ENCODE results near the gene GUCA2A. TPM values are rescaled to one million over a fixed set of nuclear protein-coding genes. Genes with fewer than 3 reads are reported as not detected.
A peak's percentile ranks its signal among the peaks of the same experiment; 100 is the strongest.

GUCA2A gene
- total RNA-seq, 2 donors from 2014 or later: not detected

- H3K36me3 Mint-ChIP-seq (ENCODE audit: insufficient read depth in 2 of 2): peaks cover 3 to 6% of the 10 kb centered on the region in 2 donors
These were observed 21.6 kb upstream of the GUCA2A start for GRCh38 chr1:42186152-42186551.

DNA sequence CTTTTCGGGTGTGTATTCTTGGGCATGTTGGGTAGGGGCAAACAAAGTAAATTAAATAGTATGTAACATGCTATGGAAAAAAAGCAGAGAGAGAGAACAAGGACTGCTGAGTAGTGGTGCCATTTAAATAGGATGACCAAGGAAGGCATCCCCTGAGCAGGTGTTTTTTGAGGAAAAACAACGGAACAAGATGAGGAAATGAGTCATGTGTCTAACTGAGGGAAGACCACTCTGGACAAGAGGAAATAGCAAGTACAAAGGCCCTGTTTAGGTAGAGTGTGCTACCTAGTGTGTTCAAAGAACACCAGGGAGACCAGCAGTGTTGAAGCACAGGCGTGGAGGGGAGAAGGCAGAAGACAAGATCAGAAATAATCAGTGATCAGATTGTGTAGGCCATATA lies 20.1 kb upstream of the GUCA2A start:
- Mint-ChIP-seq H3K4me3 (no peak overlapping the region), H3K4me1 (ENCODE audit: low read depth) (peaks cover 9% of the 10 kb centered on the region), H3K9me3 (no peaks in the 10 kb centered on the region), H3K27ac (no peak overlapping the region), H3K36me3 (ENCODE audit: insufficient read depth in 2 of 2) (peaks cover 0 to 5% of the 10 kb centered on the region in 2 donors), H3K27me3 (ENCODE audit: low read depth) (no peaks in the 10 kb centered on the region)
- DNase-seq: no peak
- no peak for ATAC-seq (replicated peaks in 1 of 2)

More at GRCh38 chr1:42186152-42186551, 21.6 kb upstream of the GUCA2A start:
- H3K27me3 Mint-ChIP-seq (ENCODE audit: low read depth): no peaks in the 10 kb centered on the region
- peak overlapping the region; percentile 61 for H3K27ac Mint-ChIP-seq
- ATAC-seq (replicated peaks in 1 of 2): peak; percentile 43 to 69
- no peak for DNase-seq
- no peak overlapping the region for H3K4me3 Mint-ChIP-seq
- H3K4me1 Mint-ChIP-seq (ENCODE audit: low read depth): peaks cover 9% of the 10 kb centered on the region
- H3K9me3 Mint-ChIP-seq: no peaks in the 10 kb centered on the region

GRCh38 chr1:42183957-42184268 lies 19.4 kb upstream of the GUCA2A start:
- ATAC-seq (replicated peaks in 1 of 2): no peak
- no peak for DNase-seq

GRCh38 chr1:42183210-42183956 lies 18.8 kb upstream of the GUCA2A start:
- peaks cover 0 to 5% of the 10 kb centered on the region in 2 donors for H3K36me3 Mint-ChIP-seq (ENCODE audit: insufficient read depth in 2 of 2)
- no peak overlapping the region for H3K27ac Mint-ChIP-seq
- no peak for ATAC-seq (replicated peaks in 1 of 2)

More at GRCh38 chr1:42183957-42184268, 19.4 kb upstream of the GUCA2A start:
- Mint-ChIP-seq H3K4me1 (ENCODE audit: low read depth) (peaks cover 9% of the 10 kb centered on the region), H3K36me3 (ENCODE audit: insufficient read depth in 2 of 2) (peaks cover 0 to 5% of the 10 kb centered on the region in 2 donors), H3K4me3 (no peak overlapping the region), H3K27ac (no peak overlapping the region), H3K27me3 (ENCODE audit: low read depth) (no peaks in the 10 kb centered on the region), H3K9me3 (no peaks in the 10 kb centered on the region)

DNA sequence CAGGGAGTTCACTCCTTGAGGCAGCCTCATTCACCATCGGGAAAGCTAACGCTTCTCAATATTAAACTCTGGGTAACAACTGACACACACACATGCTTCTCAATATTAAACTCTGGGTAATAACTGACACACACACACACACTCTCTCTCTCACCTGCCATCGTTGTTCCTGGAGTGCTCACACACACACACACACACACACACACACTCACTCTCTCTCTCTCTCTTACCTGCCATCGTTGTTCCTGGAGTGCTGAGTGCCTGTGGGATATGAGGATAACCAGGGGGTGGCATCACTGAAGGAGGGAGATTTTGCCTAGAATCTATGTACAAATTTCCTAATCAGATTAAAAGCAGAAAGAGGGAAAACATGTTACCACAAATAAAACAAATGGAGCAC lies 17.1 kb upstream of the GUCA2A start:
- DNase-seq (no peak), ATAC-seq (replicated peaks in 1 of 2) (no peak)
- no peaks in the 10 kb centered on the region for H3K9me3 Mint-ChIP-seq
- H3K27ac Mint-ChIP-seq: no peak overlapping the region
- peaks cover 0 to 1% of the 10 kb centered on the region in 2 donors for H3K36me3 Mint-ChIP-seq (ENCODE audit: insufficient read depth in 2 of 2)
- peaks cover 9% of the 10 kb centered on the region for H3K4me1 Mint-ChIP-seq (ENCODE audit: low read depth)
- H3K4me3 Mint-ChIP-seq: no peak overlapping the region
- H3K27me3 Mint-ChIP-seq (ENCODE audit: low read depth): no peaks in the 10 kb centered on the region

More at GRCh38 chr1:42183210-42183956, 18.8 kb upstream of the GUCA2A start:
- no peak overlapping the region for H3K4me3 Mint-ChIP-seq
- H3K9me3 Mint-ChIP-seq: no peaks in the 10 kb centered on the region
- peaks cover 9% of the 10 kb centered on the region for H3K4me1 Mint-ChIP-seq (ENCODE audit: low read depth)
- no peaks in the 10 kb centered on the region for H3K27me3 Mint-ChIP-seq (ENCODE audit: low read depth)
- DNase-seq: no peak

GRCh38 chr1:42179900-42180329 lies 15.4 kb upstream of the GUCA2A start:
- H3K4me1 Mint-ChIP-seq (ENCODE audit: low read depth): no peaks in the 10 kb centered on the region
- peaks cover 0 to 1% of the 10 kb centered on the region in 2 donors for H3K36me3 Mint-ChIP-seq (ENCODE audit: insufficient read depth in 2 of 2)
- H3K4me3 Mint-ChIP-seq: no peak overlapping the region
- no peaks in the 10 kb centered on the region for H3K27me3 Mint-ChIP-seq (ENCODE audit: low read depth)
- no peaks in the 10 kb centered on the region for H3K9me3 Mint-ChIP-seq
- ATAC-seq (replicated peaks in 1 of 2) (no peak), DNase-seq (no peak)
- H3K27ac Mint-ChIP-seq: no peak overlapping the region

DNA sequence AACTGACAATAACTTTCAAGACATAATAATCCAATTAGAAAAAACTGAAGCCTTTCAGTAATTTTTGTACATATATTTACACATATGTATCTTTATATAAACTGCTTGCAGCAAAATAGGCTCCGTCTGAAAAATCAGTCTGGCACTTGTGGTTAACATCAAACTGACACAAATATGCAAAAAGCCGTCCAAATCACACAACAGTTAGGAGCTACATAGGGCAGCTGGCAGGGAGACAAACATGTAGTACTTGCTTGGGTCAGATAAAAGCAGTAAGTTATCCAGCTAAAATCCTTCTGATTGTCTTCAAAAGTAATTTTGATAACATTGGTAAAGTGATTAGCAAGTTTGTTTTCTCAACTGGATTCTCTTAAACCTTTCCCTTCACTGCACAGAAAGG lies 14.7 kb upstream of the GUCA2A start:
- Mint-ChIP-seq H3K27ac (no peak overlapping the region), H3K9me3 (no peaks in the 10 kb centered on the region), H3K4me1 (ENCODE audit: low read depth) (no peaks in the 10 kb centered on the region), H3K4me3 (no peak overlapping the region), H3K27me3 (ENCODE audit: low read depth) (no peaks in the 10 kb centered on the region), H3K36me3 (ENCODE audit: insufficient read depth in 2 of 2) (peaks cover 0 to 1% of the 10 kb centered on the region in 2 donors)
- no peak for DNase-seq
- no peak for ATAC-seq (replicated peaks in 1 of 2)

- Mint-ChIP-seq H3K27ac (no peak overlapping the region), H3K4me3 (no peak overlapping the region), H3K27me3 (ENCODE audit: low read depth) (no peaks in the 10 kb centered on the region), H3K4me1 (ENCODE audit: low read depth) (no peaks in the 10 kb centered on the region), H3K9me3 (no peaks in the 10 kb centered on the region), H3K36me3 (ENCODE audit: insufficient read depth in 2 of 2) (peaks cover 0 to 1% of the 10 kb centered on the region in 2 donors)
- DNase-seq (no peak), ATAC-seq (replicated peaks in 1 of 2) (no peak)
These were observed 13.7 kb upstream of the GUCA2A start for GRCh38 chr1:42178249-42178648.

GRCh38 chr1:42177541-42177981 lies 13.0 kb upstream of the GUCA2A start:
- Mint-ChIP-seq H3K4me3 (no peak overlapping the region), H3K27me3 (ENCODE audit: low read depth) (no peaks in the 10 kb centered on the region), H3K9me3 (no peaks in the 10 kb centered on the region), H3K27ac (no peak overlapping the region), H3K4me1 (ENCODE audit: low read depth) (no peaks in the 10 kb centered on the region), H3K36me3 (ENCODE audit: insufficient read depth in 2 of 2) (peaks cover 0 to 1% of the 10 kb centered on the region in 2 donors)
- DNase-seq: no peak
- no peak for ATAC-seq (replicated peaks in 1 of 2)

DNA sequence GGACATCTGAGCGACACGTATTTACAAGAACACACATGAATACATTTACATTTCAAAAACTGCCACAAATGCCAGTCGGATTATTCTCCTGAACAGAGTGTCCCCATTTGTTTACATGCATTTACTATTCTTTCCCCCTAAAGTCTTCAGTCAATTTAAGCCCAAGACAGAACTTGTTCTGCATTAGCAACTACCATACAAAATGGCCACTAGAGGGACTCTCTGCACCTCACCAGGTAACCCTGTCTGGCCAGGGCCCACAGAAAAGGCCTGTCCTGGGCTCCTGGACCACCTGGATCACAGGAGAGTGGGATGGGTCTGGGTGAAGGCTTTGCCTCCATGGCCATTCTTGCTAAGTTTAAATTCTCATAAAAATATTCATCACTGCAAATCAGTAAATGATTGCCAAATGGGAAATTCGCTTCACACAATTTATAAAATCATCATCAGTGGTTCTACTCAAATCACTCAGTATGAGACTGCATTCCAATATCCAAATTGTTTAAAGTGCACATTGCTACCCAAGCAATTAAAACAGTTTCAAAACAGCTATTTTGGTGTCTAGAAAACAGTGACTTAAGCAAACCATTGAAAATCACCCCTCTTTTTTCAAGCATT lies 12.5 kb upstream of the GUCA2A start:
- DNase-seq: peak in 1 of 2 donors; percentile 15
- H3K4me1 Mint-ChIP-seq (ENCODE audit: low read depth): no peaks in the 10 kb centered on the region
- H3K9me3 Mint-ChIP-seq: no peaks in the 10 kb centered on the region
- no peaks in the 10 kb centered on the region for H3K27me3 Mint-ChIP-seq (ENCODE audit: low read depth)
- H3K27ac Mint-ChIP-seq: no peak overlapping the region
- ATAC-seq (replicated peaks in 1 of 2): peak; percentile 48 to 57
- no peak overlapping the region for H3K4me3 Mint-ChIP-seq
- peaks cover 0 to 1% of the 10 kb centered on the region in 2 donors for H3K36me3 Mint-ChIP-seq (ENCODE audit: insufficient read depth in 2 of 2)

DNA sequence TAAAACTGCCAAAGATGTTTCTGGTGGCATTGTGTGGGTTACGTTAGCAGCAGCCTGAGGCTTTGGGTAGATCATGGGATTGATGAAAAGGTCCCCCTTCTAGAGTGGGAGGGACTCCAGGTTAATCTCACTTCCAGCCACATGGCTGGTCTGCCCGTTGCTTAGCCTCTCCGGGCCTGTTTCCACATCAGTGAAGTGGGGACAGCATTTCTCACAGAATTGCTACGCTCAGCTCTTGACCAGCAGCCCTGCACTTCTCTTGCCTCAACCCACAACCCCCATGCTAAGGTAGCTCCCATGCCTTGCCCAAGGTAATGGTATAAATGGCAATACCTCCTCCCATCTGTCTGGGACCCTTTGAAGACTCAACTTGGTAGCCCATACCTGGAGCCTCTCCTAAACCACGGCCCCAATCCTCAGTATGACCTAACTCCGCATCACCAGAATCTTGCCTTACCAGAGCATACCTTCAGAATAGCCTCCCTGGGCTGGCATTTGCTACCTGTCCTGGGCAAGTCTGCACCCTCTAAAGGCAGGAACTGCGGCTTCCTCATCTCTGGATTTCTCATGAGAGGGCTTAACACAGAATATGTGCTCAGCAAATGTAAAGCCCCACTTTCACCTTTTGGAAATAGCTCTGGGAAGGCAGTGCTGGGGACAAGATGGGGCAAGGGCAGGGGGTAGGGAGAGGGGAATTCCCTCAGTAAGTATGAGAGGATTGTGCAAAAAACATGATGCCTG lies 10.9 kb upstream of the GUCA2A start:
- H3K27ac Mint-ChIP-seq: no peak overlapping the region
- ATAC-seq (replicated peaks in 1 of 2) (no peak), DNase-seq (no peak)
- peaks cover 0 to 1% of the 10 kb centered on the region in 2 donors for H3K36me3 Mint-ChIP-seq (ENCODE audit: insufficient read depth in 2 of 2)
- no peaks in the 10 kb centered on the region for H3K9me3 Mint-ChIP-seq
- no peak overlapping the region for H3K4me3 Mint-ChIP-seq
- H3K4me1 Mint-ChIP-seq (ENCODE audit: low read depth): no peaks in the 10 kb centered on the region
- H3K27me3 Mint-ChIP-seq (ENCODE audit: low read depth): no peaks in the 10 kb centered on the region

DNA sequence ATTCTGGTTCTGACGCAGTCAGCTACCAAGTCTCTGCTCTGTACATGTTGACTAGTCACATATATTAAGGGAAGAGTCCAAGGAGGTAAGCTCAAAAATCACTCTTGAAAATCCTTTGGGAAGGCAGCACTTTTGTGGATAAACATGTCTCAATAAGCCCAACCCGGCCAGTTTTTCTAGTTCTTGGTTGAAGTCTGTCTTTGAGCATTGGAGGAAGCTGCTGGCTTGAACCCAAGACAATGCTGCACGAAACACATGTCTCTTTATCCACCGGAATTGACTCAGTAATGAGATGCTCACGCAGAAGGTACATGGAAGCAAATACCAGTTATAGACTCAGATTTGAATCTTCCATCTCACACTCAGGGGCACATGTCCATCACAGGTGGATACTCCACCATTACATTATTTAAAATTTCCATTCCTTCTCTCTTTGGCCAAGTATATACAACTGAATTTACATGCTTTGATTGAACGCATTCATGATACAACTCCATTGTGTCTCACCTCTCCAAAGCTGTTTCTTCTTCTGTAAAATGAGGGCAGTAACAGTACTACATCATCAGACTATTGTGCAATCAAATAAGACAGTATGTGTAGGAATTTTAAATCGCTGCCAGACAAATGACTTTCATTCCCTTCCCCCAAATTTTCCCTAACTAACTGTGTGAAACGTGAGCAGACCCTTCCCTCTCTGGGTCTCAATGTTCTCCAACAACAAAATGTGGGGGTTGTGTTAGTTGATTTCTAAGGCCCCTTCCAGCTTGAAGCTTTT lies 9.6 kb upstream of the GUCA2A start:
- Mint-ChIP-seq H3K36me3 (ENCODE audit: insufficient read depth in 2 of 2) (peaks cover 0 to 1% of the 10 kb centered on the region in 2 donors), H3K9me3 (no peaks in the 10 kb centered on the region), H3K4me3 (no peak overlapping the region), H3K4me1 (ENCODE audit: low read depth) (no peaks in the 10 kb centered on the region), H3K27me3 (ENCODE audit: low read depth) (no peaks in the 10 kb centered on the region), H3K27ac (no peak overlapping the region)
- no peak for DNase-seq
- ATAC-seq (replicated peaks in 1 of 2): no peak

Measured in activated T-cell treated with anti-CD3 and anti-CD28 coated beads, Interleukin-2, amount 50 U/mL, for 72 hours (primary cell).